H1 (cell line): ENCODE data around the gene PRKCA. TPM values are rescaled to one million over a fixed set of nuclear protein-coding genes. Genes with fewer than 3 reads are reported as not detected.

Experiments used
- CTCF ChIA-PET: fragments of 300-600 bp; sonication (Branson Sonifier 250); formaldehyde crosslinking; loops from one replicate; lab custom pipeline; 2021; ENCODE audit not compliant: partially characterized antibody; lab: Charles Lee
- POLR2A ChIA-PET: fragments of 300-600 bp; sonication (Branson Sonifier 250); formaldehyde crosslinking; loops from one replicate; lab custom pipeline; 2021; ENCODE audit warnings: inconsistent platforms; ENCODE audit not compliant: partially characterized antibody; lab: Charles Lee
- DNase-seq, 2 experiments: peaks; one replicate each; pipeline versions ENCODE4 v3.0.0 to v3.0.0-alpha.2; 2010 to 2022; ENCODE audit warnings: low spot score in 2 of 2, low read depth in 1 of 2, mixed read lengths in 1 of 2
- FAIRE-seq: peaks from 2 replicates; lab custom pipeline; 2011; peaks lifted over from hg19 to GRCh38; lab: Jason Lieb, UNC
- H2AFZ ChIP-seq: 2 replicates; pipeline ENCODE4 v1.8.1; 2012; ENCODE audit warnings: low read length, inconsistent platforms
- H2AK5ac ChIP-seq: 2 replicates; pipeline ENCODE4 v1.6.1; 2013; ENCODE audit warnings: low read depth, low read length
- H2BK120ac ChIP-seq: replicated peaks from 2 replicates; pipeline ENCODE3; 2013; ENCODE audit warnings: low read depth, low read length, inconsistent platforms
- H2BK12ac ChIP-seq: 2 replicates; pipeline ENCODE4 v1.6.1; 2013; ENCODE audit warnings: low read depth, low read length
- H2BK15ac ChIP-seq: 2 replicates; pipeline ENCODE4 v1.6.1; 2013; ENCODE audit warnings: low read length
- H2BK20ac ChIP-seq: 2 replicates; pipeline ENCODE4 v1.6.1; 2013; ENCODE audit warnings: low read length
- H2BK5ac ChIP-seq: 2 replicates; pipeline ENCODE4 v1.6.1; 2013; ENCODE audit warnings: low read depth, low read length
- H3K14ac ChIP-seq: 2 replicates; pipeline ENCODE4 v1.6.1; 2013; ENCODE audit warnings: inconsistent platforms; ENCODE audit not compliant: insufficient read length
- H3K18ac ChIP-seq: 2 replicates; pipeline ENCODE4 v1.6.1; 2013; ENCODE audit warnings: low read length; ENCODE audit errors: extremely low read depth
- H3K23ac ChIP-seq: 2 replicates; pipeline ENCODE4 v1.6.1; 2013; ENCODE audit warnings: inconsistent platforms; ENCODE audit not compliant: insufficient read length
- H3K23me2 ChIP-seq: 2 replicates; pipeline ENCODE4 v1.6.1; 2013; ENCODE audit warnings: low read depth, low read length
- H3K27ac ChIP-seq: 2 replicates; pipeline ENCODE4 v1.6.1; 2011; ENCODE audit warnings: low read depth, low read length, inconsistent platforms
- H3K27me3 ChIP-seq, 4 experiments: replicated peaks in 1 of 4; 1 replicate in 1 of 4; 2 replicates in 3 of 4; pipeline versions ENCODE4 v1.6.1 to v1.8.1; 2011 to 2013; ENCODE audit warnings: low read length in 3 of 4, mild to moderate bottlenecking in 3 of 4, inconsistent platforms in 2 of 4, mixed read lengths in 2 of 4, moderate library complexity in 1 of 4; ENCODE audit not compliant: control insufficient read depth in 3 of 4, insufficient read depth in 3 of 4; ENCODE audit errors: extremely low read depth in 1 of 4
- H3K36me3 ChIP-seq, 4 experiments: 2 replicates each; pipeline versions ENCODE4 v1.6.1 to v1.8.1; 2011 to 2013; ENCODE audit warnings: mild to moderate bottlenecking in 4 of 4, low read length in 3 of 4, moderate library complexity in 2 of 4, control low read depth in 1 of 4, inconsistent platforms in 1 of 4; ENCODE audit not compliant: insufficient read depth in 4 of 4, control insufficient read depth in 2 of 4
- H3K4ac ChIP-seq: replicated peaks from 2 replicates; pipeline ENCODE3; 2013; ENCODE audit warnings: low read length, low read depth, mixed read lengths, inconsistent platforms; ENCODE audit not compliant: insufficient read length
- H3K4me1 ChIP-seq, 4 experiments: replicated peaks in 1 of 4; 1 replicate in 1 of 4; 2 replicates in 3 of 4; pipeline versions ENCODE4 v1.6.1 to v1.8.1; 2011 to 2013; ENCODE audit warnings: low read length in 3 of 4, inconsistent platforms in 2 of 4, mixed read lengths in 1 of 4; ENCODE audit not compliant: insufficient read depth in 4 of 4, control insufficient read depth in 3 of 4
- H3K4me2 ChIP-seq, 2 experiments: 2 replicates each; pipeline versions ENCODE4 v1.6.1 to v1.8.1; 2011 to 2013; ENCODE audit warnings: low read depth in 2 of 2, low read length in 2 of 2, control low read depth in 1 of 2, inconsistent platforms in 1 of 2, mild to moderate bottlenecking in 1 of 2; ENCODE audit not compliant: insufficient read depth in 1 of 2
- H3K4me3 ChIP-seq, 4 experiments: fragments of 200-600, 300-600 bp in 1 of 4; sonication (generic), shearing (Covaris generic), sonication (Bioruptor Twin) in 1 of 4; 2 replicates each; pipeline versions ENCODE4 v1.5.1 to v1.8.1; 2011 to 2016; ENCODE audit warnings: low read length in 4 of 4, low read depth in 3 of 4, control low read depth in 2 of 4, inconsistent platforms in 2 of 4, mild to moderate bottlenecking in 2 of 4, mixed read lengths in 1 of 4, moderate library complexity in 1 of 4; ENCODE audit not compliant: insufficient read depth in 2 of 4; ENCODE audit errors: extremely low read depth in 1 of 4
- H3K56ac ChIP-seq: replicated peaks from 2 replicates; pipeline ENCODE3; 2013; ENCODE audit warnings: low read depth, mild to moderate bottlenecking, mixed read lengths, low read length, inconsistent platforms; ENCODE audit not compliant: insufficient read length
- H3K79me1 ChIP-seq: 2 replicates; pipeline ENCODE4 v1.6.1; 2013; ENCODE audit warnings: low read depth, low read length, control low read depth
- H3K79me2 ChIP-seq, 2 experiments: 2 replicates each; pipeline versions ENCODE4 v1.6.1 to v1.8.1; 2012 to 2013; ENCODE audit warnings: low read length in 2 of 2, mild to moderate bottlenecking in 2 of 2, inconsistent platforms in 1 of 2; ENCODE audit not compliant: insufficient read depth in 2 of 2, control insufficient read depth in 1 of 2
- H3K9ac ChIP-seq, 4 experiments: replicated peaks in 1 of 4; 1 replicate in 1 of 4; 2 replicates in 3 of 4; pipeline versions ENCODE4 v1.6.1 to v1.8.1; 2011 to 2013; ENCODE audit warnings: low read depth in 3 of 4, low read length in 3 of 4, control low read depth in 2 of 4, mild to moderate bottlenecking in 2 of 4, moderate library complexity in 2 of 4, inconsistent platforms in 1 of 4; ENCODE audit errors: extremely low read depth in 1 of 4
- H3K9me3 ChIP-seq, 2 experiments: 2 replicates each; pipeline versions ENCODE4 v1.6.1 to v1.8.1; 2012 to 2013; ENCODE audit warnings: mild to moderate bottlenecking in 2 of 2, moderate library complexity in 2 of 2, control low read depth in 1 of 2, inconsistent platforms in 1 of 2, low read depth in 1 of 2, low read length in 1 of 2, mixed read lengths in 1 of 2; ENCODE audit not compliant: insufficient read depth in 2 of 2
- H4K20me1 ChIP-seq, 2 experiments: replicated peaks in 1 of 2; 2 replicates each; pipeline versions ENCODE3 to v1.8.1; 2011 to 2013; ENCODE audit warnings: inconsistent platforms in 2 of 2, low read length in 2 of 2, mild to moderate bottlenecking in 1 of 2; ENCODE audit not compliant: insufficient read depth in 2 of 2, control insufficient read depth in 1 of 2
- H4K5ac ChIP-seq: 2 replicates; pipeline ENCODE4 v1.6.1; 2013; ENCODE audit warnings: low read length, low read depth, mixed read lengths, inconsistent platforms; ENCODE audit not compliant: insufficient read length
- H4K8ac ChIP-seq: 2 replicates; pipeline ENCODE4 v1.8.0; 2013; ENCODE audit warnings: mild to moderate bottlenecking, moderate library complexity, low read length, inconsistent platforms; ENCODE audit not compliant: insufficient read depth; ENCODE audit errors: extremely low read depth
- H4K91ac ChIP-seq: replicated peaks from 2 replicates; pipeline ENCODE3; 2013; ENCODE audit warnings: low read length, mixed read lengths, inconsistent platforms; ENCODE audit not compliant: insufficient read length
- CBX5 ChIP-seq: fragments of 300-800, 300-1000 bp; sonication (generic); IDR thresholded peaks from 2 replicates; pipeline ENCODE4 v1.7.1; 2016; ENCODE audit warnings: antibody characterized with exemption, low read length, low read depth
- FOSL1 ChIP-seq: IDR thresholded peaks from 2 replicates; pipeline ENCODE4 v1.6.1; 2011; ENCODE audit warnings: mild to moderate bottlenecking, low read depth, low read length, moderate library complexity; ENCODE audit not compliant: insufficient read depth
- MAFK ChIP-seq: IDR thresholded peaks from 2 replicates; pipeline ENCODE4 v1.6.1; 2012; ENCODE audit warnings: low read depth, mild to moderate bottlenecking, improper control_type of control experiment, low read length
- NRF1 ChIP-seq: IDR thresholded peaks from 2 replicates; pipeline ENCODE4 v1.6.1; 2011; ENCODE audit warnings: mild to moderate bottlenecking, low read depth, low read length, improper control_type of control experiment
- POLR2AphosphoS5 ChIP-seq: IDR thresholded peaks from 2 replicates; pipeline ENCODE4 v1.6.1; 2011; ENCODE audit warnings: low read depth, low read length
- SP1 ChIP-seq: IDR thresholded peaks from 2 replicates; pipeline ENCODE4 v1.6.1; 2011; ENCODE audit warnings: low read depth, low read length
- TEAD4 ChIP-seq: IDR thresholded peaks from 2 replicates; pipeline ENCODE4 v1.6.1; 2012; ENCODE audit warnings: low read depth, low read length, inconsistent platforms, mixed read lengths
- WGBS, 2 experiments: shearing (Covaris generic) in 1 of 2; methylation state at CpG; one replicate each; pipeline versions ENCODE4 v1.1.6 to v1.1.7; 2013 to 2015; ENCODE audit warnings: low lambda C conversion rate in 2 of 2, mixed read lengths in 2 of 2, inconsistent platforms in 1 of 2, low coverage in 1 of 2, missing lambda C conversion rate in 1 of 2; ENCODE audit not compliant: insufficient replicate concordance in 2 of 2, insufficient coverage in 1 of 2, insufficient read length in 1 of 2; ENCODE audit errors: extremely low coverage in 1 of 2, missing lambda C conversion rate in 1 of 2; 5-methylcytosine and 5-hydroxymethylcytosine counted together
- polyA plus RNA-seq, 7 experiments: library from polyadenylated mRNA; depleted of rRNA in 3 of 7; stranded (reverse) in 5 of 7; unstranded in 2 of 7; fragments of >200 nt in 5 of 7; fragments of 200-250 nt in 2 of 7; gene quantifications; 1 replicate in 5 of 7; 2 replicates in 1 of 7; 4 replicates in 1 of 7; pipeline versions ENCODE4 v1.2.1 to v1.2.3, GENCODE V29; 2011 to 2013; ENCODE audit warnings: missing spikeins in 2 of 7, mixed read lengths in 2 of 7
- total RNA-seq: library from RNA; stranded (reverse); fragmentation: NEBNext Ultra II Directional; extraction: Animal tissue kit (Norgen Biotek cat#: 25700); gene quantifications from 2 replicates; pipeline ENCODE4 v1.2.1, GENCODE V29; 2021
- TF ChIP-seq, protein P1 (sequence below): IDR thresholded peaks from 2 replicates; pipeline ENCODE4 v1.6.1; 2012; ENCODE audit warnings: low read length, inconsistent platforms

The PRKCA gene
- total and polyA plus RNA-seq, 2 of the 8 experiments (the other 6 are each of a cell fraction or from before 2014, with no cell fraction given), result 5.8 to 17.8 TPM

DNA sequence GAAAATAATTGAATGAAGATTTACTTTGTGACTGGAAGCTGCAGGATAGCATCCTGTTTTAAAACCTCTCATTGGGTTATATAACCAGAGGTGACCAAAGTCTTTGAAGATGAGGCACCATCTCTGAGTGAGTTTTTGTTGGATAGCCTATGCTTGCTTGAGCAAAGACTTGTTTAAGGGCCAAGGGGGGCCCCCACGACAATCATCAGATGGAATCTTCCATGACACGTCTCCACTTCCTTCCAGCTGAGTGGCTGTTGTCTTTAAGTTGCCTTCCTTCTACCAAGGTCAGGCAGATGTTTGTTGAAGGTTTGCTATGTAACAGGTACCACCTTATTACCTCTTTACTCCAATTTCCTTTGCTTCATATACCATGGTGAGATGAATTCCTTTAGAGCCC is 188.8 kb downstream of the PRKCA start:
- Histone ChIP-seq H3K27ac (no peak overlapping the region), H3K79me1 (no peaks in the 10 kb centered on the region), H2AK5ac (no peak overlapping the region), H3K36me3 (no peaks in the 10 kb centered on the region), H3K18ac (no peak overlapping the region), H3K9ac (no peak overlapping the region), H4K5ac (no peak overlapping the region), H3K79me2 (no peaks in the 10 kb centered on the region), H2AFZ (no peak overlapping the region), H3K9me3 (no peaks in the 10 kb centered on the region), H2BK15ac (no peak overlapping the region), H3K4me1 (peaks cover 2 to 17% (median 15%) of the 10 kb centered on the region in 4 experiments; a peak in 4 of 7 replicates), H2BK20ac (no peak overlapping the region), H3K56ac (no peak overlapping the region), H3K4me3 (no peak overlapping the region), H2BK12ac (no peak overlapping the region), H3K4ac (no peak overlapping the region), H4K91ac (no peak overlapping the region), H3K27me3 (no peaks in the 10 kb centered on the region), H3K4me2 (no peak overlapping the region), H2BK120ac (no peak overlapping the region), H2BK5ac (no peak overlapping the region), H4K20me1 (no peaks in the 10 kb centered on the region), H3K23ac (no peak overlapping the region), H4K8ac (no peak overlapping the region), H3K14ac (no peak overlapping the region), H3K23me2 (no peaks in the 10 kb centered on the region)
- 89% methylated on average over 2 of the region's 2 CpGs; no CpG with 5 or more reads in 1 of the 2 experiments for WGBS, 2 experiments
- DNase-seq (no peak), FAIRE-seq (no peak)
- ChIA-PET POLR2A (interaction anchor here (1.4 kb wide), 1 partner anchor 15 kb away, joined by 3 read pairs; no protein-coding TSS in a partner anchor), CTCF (interaction anchor here (1.0 to 2.7 kb wide), 3 partner anchors 9 to 34 kb away, joined by 3 to 13 read pairs (median 4); no protein-coding TSS in a partner anchor)
- no peak for TF ChIP-seq FOSL1
- TF ChIP-seq MAFK, result no peak
- no peak for TF ChIP-seq NRF1
- TF ChIP-seq SP1, result no peak
- no peak for TF ChIP-seq TEAD4
- TF ChIP-seq POLR2AphosphoS5, result no peak
- TF ChIP-seq, protein P1, sequence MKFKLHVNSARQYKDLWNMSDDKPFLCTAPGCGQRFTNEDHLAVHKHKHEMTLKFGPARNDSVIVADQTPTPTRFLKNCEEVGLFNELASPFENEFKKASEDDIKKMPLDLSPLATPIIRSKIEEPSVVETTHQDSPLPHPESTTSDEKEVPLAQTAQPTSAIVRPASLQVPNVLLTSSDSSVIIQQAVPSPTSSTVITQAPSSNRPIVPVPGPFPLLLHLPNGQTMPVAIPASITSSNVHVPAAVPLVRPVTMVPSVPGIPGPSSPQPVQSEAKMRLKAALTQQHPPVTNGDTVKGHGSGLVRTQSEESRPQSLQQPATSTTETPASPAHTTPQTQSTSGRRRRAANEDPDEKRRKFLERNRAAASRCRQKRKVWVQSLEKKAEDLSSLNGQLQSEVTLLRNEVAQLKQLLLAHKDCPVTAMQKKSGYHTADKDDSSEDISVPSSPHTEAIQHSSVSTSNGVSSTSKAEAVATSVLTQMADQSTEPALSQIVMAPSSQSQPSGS, result no peak
- TF ChIP-seq CBX5, result no peak
